G401 (cell line): ENCODE data around the gene UNC13B. TPM values are rescaled to one million over a fixed set of nuclear protein-coding genes. Genes with fewer than 3 reads are reported as not detected.

Experiments
- DNase-seq: peaks from one replicate; pipeline ENCODE4 v3.0.0-alpha.2; 2015; ENCODE audit warnings: low spot score
- in situ Hi-C: cut with HindIII; loops from 2 replicates; pipeline ENCODE4 v1.10.0; 2016; ENCODE audit warnings: low sequenced_read_pairs, mixed read lengths
- total RNA-seq: library from RNA; depleted of rRNA; stranded (reverse); fragments of >200 nt; shearing (Covaris generic); gene quantifications from 2 replicates; pipeline ENCODE4 v1.2.3, GENCODE V29; 2014; rRNA removed

UNC13B gene
- total RNA-seq, 1 experiment from 2014 or later = 10.3 TPM

- in situ Hi-C loops = no loop called here
- no peak for DNase-seq
Measured at GRCh38 chr9:35448496-35448895, 286.7 kb downstream of the UNC13B start.

GRCh38 chr9:35452481-35452880, 290.7 kb downstream of the UNC13B start:
- no peak for DNase-seq
- in situ Hi-C loops = no loop called here

GRCh38 chr9:35453786-35454185, 292.0 kb downstream of the UNC13B start:
- in situ Hi-C loops = no loop called here
- DNase-seq = no peak

Other genes starting within 250 kb of the UNC13B start
- gene PHF24, start 203.7 kb upstream of the UNC13B start, total RNA-seq = not detected in 2 replicates
- 21.1 and 24.2 TPM in 2 replicates for gene DNAJB5, start 172.3 kb upstream of the UNC13B start, total RNA-seq
- gene VCP, start 89.4 kb upstream of the UNC13B start, total RNA-seq = 295 and 352 TPM in 2 replicates
- 50.2 and 53.4 TPM in 2 replicates for gene FANCG, start 82.1 kb upstream of the UNC13B start, total RNA-seq
- 19.0 and 21.6 TPM in 2 replicates for gene PIGO, start 65.4 kb upstream of the UNC13B start, total RNA-seq
- gene STOML2, start 58.9 kb upstream of the UNC13B start, total RNA-seq = 379 and 450 TPM in 2 replicates
- 4.1 and 7.4 TPM in 2 replicates for gene ATOSB, start 46.1 kb upstream of the UNC13B start, total RNA-seq